HUES64 (cell line): ENCODE data around the gene FAM107A.

Source experiments
- H3K27ac ChIP-seq: 2 replicates; pipeline ENCODE4 v1.7.0; 2013; ENCODE audit warnings: low read depth, low read length, inconsistent platforms
- H3K27me3 ChIP-seq: 2 replicates; pipeline ENCODE4 v1.6.1; 2013; ENCODE audit warnings: mild to moderate bottlenecking, low read length; ENCODE audit not compliant: insufficient read depth
- H3K36me3 ChIP-seq: 2 replicates; pipeline ENCODE4 v1.6.1; 2013; ENCODE audit warnings: mild to moderate bottlenecking, low read length; ENCODE audit not compliant: insufficient read depth
- H3K4me1 ChIP-seq: 2 replicates; pipeline ENCODE4 v1.6.1; 2013; ENCODE audit warnings: mild to moderate bottlenecking, low read length, moderate library complexity; ENCODE audit not compliant: insufficient read depth
- H3K4me3 ChIP-seq: 2 replicates; pipeline ENCODE4 v1.5.1; 2013; ENCODE audit warnings: mild to moderate bottlenecking, low read length, moderate library complexity
- H3K9ac ChIP-seq: 2 replicates; pipeline ENCODE4 v1.6.1; 2013; ENCODE audit warnings: mild to moderate bottlenecking, low read depth, low read length
- H3K9me3 ChIP-seq: 2 replicates; pipeline ENCODE4 v1.6.1; 2013; ENCODE audit warnings: low read depth, low read length; ENCODE audit not compliant: insufficient read depth
- WGBS: fragments of 150-250, 120-280 bp; methylation state at CpG from one replicate; pipeline ENCODE4 v1.1.7; 2013; ENCODE audit warnings: missing lambda C conversion rate; 5-methylcytosine and 5-hydroxymethylcytosine counted together

Gene FAM107A

DNA sequence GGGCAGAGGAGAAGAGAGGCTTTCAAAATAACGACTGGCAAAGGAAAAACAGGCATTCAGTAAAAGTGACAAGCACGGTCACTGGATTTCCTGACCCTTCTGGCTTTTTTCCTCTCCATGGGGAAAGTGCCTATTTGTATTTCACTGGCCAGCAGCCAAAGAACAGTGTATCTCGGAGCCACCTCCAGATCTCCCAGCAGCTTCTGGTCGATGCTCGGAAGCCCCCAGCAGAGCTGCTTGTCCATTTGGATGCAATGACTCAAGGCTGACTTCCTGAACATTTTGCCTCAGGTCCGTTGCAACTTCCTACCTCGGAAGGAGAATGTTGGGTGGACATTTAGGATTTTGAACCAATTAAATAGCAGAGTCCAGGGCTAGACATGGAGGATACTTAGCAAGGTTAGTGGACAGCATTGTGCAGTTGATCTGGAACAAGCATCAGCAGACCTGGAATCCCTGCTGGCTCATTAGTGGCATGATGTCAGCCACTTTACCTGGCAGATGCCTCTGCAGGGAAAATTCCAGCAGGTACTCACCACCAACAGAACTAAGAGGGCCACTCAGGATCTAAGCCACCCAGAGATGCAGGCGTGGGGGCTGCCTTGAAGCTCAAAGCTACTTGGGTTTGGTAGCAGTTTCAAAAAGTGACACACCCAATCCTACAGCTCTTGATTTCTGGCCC, 1.1 kb downstream of the FAM107A start:
- no peak overlapping the region for H3K9ac ChIP-seq
- H3K27me3 ChIP-seq, result no peaks in the 10 kb centered on the region
- 0 out of 2 replicates have a peak, but pooled peaks cover 3% of the 10 kb centered on the region for H3K9me3 ChIP-seq
- peaks cover 15% of the 10 kb centered on the region for H3K4me1 ChIP-seq
- WGBS, result 78% methylated on average over 8 of the region's 8 CpGs
- no peak overlapping the region for H3K27ac ChIP-seq
- H3K36me3 ChIP-seq, result no peaks in the 10 kb centered on the region
- no peak overlapping the region for H3K4me3 ChIP-seq

DNA sequence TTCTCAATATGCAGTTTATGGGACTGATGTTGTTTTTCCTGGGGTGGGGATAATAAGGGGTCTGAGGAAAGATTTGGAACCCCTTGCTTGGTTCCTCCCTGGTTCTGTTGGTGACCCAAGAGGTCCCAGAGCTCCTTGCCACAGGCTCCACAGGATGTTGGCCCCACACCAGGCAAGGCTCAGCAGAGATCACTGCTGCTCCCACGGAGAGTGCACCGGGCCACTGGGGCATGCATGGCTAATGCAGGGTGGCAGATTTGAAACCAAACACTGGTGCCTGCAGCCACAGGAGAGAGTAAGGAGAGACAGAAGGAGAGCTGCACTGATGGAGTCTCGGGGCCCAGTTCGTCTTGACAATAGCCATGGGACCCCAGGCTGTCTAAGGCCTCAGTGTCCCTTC, 2.5 kb downstream of the FAM107A start:
- H3K36me3 ChIP-seq, result no peaks in the 10 kb centered on the region
- no peaks in the 10 kb centered on the region for H3K27me3 ChIP-seq
- 89% methylated on average over 4 of the region's 4 CpGs for WGBS

DNA sequence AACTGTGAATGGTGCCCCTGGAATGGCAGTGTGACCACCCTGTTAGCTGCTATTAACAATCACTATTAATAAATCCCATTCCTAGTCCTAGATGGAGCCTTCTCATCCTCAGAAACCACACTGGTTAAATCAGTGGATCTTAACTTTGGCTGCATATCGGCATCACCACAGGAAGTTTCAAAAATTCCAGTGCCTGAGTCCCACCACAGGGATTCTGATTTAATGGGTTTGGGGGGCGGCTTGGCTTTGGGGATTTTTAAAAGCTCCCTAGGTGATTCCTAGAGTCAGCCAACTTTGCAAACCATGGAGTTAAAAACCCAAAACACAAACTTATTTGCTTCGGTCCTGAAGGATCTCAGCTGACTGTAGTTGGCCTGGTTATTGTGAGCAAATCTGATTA, 3.1 kb downstream of the FAM107A start:
- Histone ChIP-seq H3K36me3 (no peaks in the 10 kb centered on the region), H3K9me3 (0 out of 2 replicates have a peak, but pooled peaks cover 3% of the 10 kb centered on the region), H3K27ac (no peak overlapping the region), H3K27me3 (no peaks in the 10 kb centered on the region), H3K4me1 (peaks cover 7% of the 10 kb centered on the region; the same call in 1 of the 2 replicates), H3K4me3 (no peak overlapping the region), H3K9ac (no peak overlapping the region)
- 89% methylated on average over 3 of the region's 3 CpGs for WGBS

More for the DNA sequence above, 2.5 kb downstream of the FAM107A start:
- Histone ChIP-seq H3K4me3 (no peak overlapping the region), H3K4me1 (peaks cover 7% of the 10 kb centered on the region; the same call in 1 of the 2 replicates), H3K9me3 (0 out of 2 replicates have a peak, but pooled peaks cover 3% of the 10 kb centered on the region), H3K27ac (no peak overlapping the region), H3K9ac (no peak overlapping the region)

DNA sequence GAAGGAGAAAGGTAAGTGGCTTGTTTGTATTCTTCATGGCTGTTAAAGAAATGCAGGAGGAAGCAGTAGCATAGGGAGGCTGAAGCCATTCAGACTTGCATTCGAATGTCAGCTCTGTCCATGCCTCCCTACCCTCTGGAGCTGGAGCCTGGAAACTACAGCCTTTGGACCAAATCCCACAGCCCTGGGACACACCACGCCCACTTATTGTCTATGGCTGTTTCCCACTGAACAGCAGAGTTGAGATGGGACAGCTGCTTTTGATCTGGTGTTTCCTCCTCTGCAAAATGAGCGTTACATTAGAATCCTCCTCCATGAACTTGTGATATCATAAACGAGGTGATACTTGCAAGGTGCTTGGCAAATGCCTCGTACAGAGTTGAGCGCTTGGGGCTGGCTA, 3.6 kb downstream of the FAM107A start:
- Histone ChIP-seq H3K4me3 (no peak overlapping the region), H3K9ac (no peak overlapping the region), H3K36me3 (no peaks in the 10 kb centered on the region), H3K27ac (no peak overlapping the region), H3K27me3 (no peaks in the 10 kb centered on the region), H3K4me1 (peaks cover 7% of the 10 kb centered on the region; the same call in 1 of the 2 replicates), H3K9me3 (0 out of 2 replicates have a peak, but pooled peaks cover 3% of the 10 kb centered on the region)
- WGBS, result 86% methylated on average over 6 of the region's 6 CpGs

DNA sequence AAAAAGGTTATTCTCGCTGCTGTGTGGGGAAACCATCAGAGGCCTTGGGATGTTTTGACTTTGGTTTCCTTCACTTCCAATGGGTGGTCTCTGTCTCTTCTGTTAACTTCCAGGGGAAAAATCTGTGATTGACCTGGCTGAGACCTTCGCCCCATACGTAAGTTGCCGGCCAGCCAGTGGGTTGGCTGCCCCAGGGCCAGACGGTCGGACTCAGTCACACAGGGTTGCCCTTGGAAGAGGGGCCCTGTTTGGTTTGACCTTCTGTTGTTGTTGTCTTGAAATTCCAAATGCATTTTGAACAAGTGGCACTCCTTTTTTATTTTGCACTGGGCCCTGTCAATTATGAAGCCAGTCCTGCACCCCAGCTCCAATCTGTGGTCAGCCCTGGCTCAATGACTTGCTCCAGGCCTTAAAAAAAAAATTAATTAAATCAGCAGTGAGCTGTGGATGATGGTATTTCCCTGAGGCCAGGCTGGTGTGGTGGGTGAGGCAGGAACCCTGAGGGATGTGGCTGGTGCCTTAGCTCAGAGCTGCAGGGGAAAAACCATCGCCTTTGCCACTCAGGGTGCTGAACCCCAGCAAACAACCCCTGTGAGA, 4.5 kb downstream of the FAM107A start:
- WGBS, result 94% methylated on average over 7 of the region's 7 CpGs

DNA sequence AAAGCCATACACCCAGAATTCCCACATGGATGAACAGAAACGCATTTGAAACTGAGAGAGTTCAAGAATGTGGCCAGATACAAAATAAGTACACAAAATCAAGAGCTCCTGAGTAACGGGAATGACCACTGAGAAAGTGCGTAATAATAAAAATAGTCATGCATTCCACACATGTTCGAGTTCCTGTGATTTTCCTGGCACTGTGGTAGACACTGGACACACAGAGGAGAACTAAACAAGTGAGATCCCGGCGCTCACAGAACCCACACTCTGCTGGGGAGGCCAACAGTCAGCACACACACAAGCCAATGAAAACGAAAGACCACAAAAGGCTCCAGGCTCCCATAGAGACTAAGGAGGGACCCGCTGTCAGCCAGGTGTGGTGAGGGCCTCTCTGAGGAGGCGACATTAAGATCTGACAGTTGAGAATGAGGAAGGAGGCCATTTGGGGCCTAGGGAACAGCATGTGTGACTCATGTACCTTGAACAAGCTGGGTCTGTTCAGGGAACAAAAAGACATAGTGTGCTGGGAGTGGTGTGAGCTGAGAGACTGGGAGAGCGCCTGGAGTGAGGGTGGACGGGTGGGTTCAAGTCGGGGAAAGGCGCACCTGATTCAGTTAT, 5.1 kb downstream of the FAM107A start:
- H3K4me3 ChIP-seq, result no peak overlapping the region
- H3K36me3 ChIP-seq, result no peaks in the 10 kb centered on the region
- no peak overlapping the region for H3K27ac ChIP-seq
- H3K9ac ChIP-seq, result no peak overlapping the region
- no peaks in the 10 kb centered on the region for H3K4me1 ChIP-seq
- H3K9me3 ChIP-seq, result 0 out of 2 replicates have a peak, but pooled peaks cover 3% of the 10 kb centered on the region
- WGBS, result 91% methylated on average over 13 of the region's 13 CpGs
- H3K27me3 ChIP-seq, result no peaks in the 10 kb centered on the region

More for the DNA sequence above, 4.5 kb downstream of the FAM107A start:
- no peak overlapping the region for H3K27ac ChIP-seq
- H3K9me3 ChIP-seq, result 0 out of 2 replicates have a peak, but pooled peaks cover 3% of the 10 kb centered on the region
- H3K9ac ChIP-seq, result no peak overlapping the region
- H3K36me3 ChIP-seq, result no peaks in the 10 kb centered on the region
- H3K4me3 ChIP-seq, result no peak overlapping the region
- H3K27me3 ChIP-seq, result no peaks in the 10 kb centered on the region
- H3K4me1 ChIP-seq, result peaks cover 5% of the 10 kb centered on the region; the same call in 1 of the 2 replicates

DNA sequence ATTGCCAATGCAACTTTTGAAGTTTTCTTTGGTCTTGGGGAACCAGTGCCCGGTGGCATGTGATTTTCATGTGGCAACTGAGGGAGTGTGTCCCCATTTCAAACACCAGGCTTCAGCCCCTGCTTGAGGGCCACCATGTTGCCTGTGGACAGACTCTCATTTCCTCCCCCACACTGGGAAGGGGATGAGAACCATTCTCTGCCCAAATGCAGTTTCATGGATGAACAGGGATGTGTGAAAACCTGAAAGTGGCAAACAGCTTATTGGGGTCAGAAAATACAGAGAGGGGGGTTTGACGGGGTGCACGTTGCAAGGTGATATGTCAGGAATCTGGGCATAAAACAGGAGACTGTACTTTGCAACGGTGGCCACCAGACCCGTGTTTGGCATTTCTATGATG, 6.3 kb downstream of the FAM107A start:
- WGBS, result 92% methylated on average over 5 of the region's 5 CpGs
- Histone ChIP-seq H3K4me3 (no peak overlapping the region), H3K27ac (no peak overlapping the region), H3K9ac (no peak overlapping the region), H3K27me3 (no peaks in the 10 kb centered on the region), H3K9me3 (0 out of 2 replicates have a peak, but pooled peaks cover 3% of the 10 kb centered on the region), H3K4me1 (peaks cover 7% of the 10 kb centered on the region; the same call in 1 of the 2 replicates), H3K36me3 (no peaks in the 10 kb centered on the region)

DNA sequence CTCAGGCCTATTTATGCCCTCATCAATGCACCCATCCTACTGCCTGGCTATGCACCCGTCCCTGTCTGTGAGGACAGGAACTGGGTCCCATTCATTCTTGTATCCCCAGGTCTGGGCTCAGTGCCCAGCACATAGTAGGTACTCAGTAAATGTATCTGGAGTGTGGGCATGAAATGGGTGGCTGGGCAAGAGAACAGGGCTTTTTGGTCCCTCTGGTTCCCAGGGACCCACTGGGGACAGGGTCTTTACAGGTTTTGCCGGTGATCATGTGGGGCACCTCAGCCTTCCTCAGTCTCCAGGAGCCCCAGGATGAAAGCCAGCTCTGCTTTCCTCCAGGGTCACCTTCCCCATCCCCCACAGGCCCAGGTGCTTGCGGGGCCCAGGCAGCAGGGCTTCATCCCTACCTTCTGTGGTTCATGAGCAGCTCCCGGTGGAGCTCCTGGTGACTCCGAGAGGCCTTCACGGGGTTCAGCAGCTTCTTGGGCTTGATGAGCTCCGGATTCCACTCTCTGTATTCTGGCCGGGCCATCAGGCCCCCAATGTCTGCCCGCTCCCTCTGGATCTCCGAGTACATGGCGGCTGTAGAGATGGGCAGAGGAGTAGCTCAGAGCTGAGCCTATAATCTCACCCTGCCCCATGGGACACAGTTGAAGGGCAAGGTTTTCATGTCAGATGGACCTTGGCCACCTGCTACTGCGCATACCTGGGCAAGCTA, 7.7 kb downstream of the FAM107A start:
- Histone ChIP-seq H3K36me3 (no peaks in the 10 kb centered on the region), H3K27me3 (no peaks in the 10 kb centered on the region), H3K9ac (no peak overlapping the region), H3K9me3 (0 out of 2 replicates have a peak, but pooled peaks cover 3% of the 10 kb centered on the region), H3K27ac (no peak overlapping the region), H3K4me3 (no peak overlapping the region), H3K4me1 (peaks cover 15% of the 10 kb centered on the region)
- WGBS, result 93% methylated on average over 12 of the region's 12 CpGs

DNA sequence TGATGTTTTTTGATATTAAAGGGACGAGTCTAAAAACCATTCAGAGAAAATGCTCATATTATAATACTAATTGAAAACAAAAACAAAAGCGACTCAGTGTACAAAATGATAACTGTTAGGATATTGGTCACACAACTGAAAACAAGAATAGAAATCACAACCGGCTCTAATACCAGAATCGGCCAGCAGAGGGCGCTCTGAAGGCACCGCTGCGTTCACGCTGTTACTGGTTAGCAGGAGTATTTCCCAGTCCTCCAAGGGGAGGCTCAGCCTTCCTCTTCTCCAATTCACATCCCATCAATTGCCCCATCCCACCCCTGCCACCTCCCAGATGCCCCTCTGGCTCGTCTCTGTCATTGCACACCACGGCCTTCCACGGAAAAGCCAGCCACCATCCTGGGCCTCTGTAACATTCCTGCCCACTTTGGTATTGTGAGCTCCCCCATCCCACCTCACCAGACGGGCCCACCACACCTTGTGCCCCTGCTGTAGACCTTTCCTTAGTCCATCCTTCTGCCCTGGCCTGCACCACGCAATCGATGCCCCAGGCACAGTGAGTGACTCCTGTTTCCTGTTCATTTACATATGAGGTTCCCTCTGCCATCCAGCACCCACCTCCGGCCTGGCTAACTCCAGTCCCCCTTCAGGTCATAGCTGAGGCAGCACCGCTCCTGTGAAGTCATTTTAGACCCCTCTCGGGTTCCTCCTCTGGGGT, 8.5 kb downstream of the FAM107A start:
- Histone ChIP-seq H3K27me3 (no peaks in the 10 kb centered on the region), H3K9me3 (0 out of 2 replicates have a peak, but pooled peaks cover 3% of the 10 kb centered on the region), H3K4me1 (peaks cover 15% of the 10 kb centered on the region), H3K4me3 (no peak overlapping the region), H3K36me3 (no peaks in the 10 kb centered on the region), H3K9ac (no peak overlapping the region), H3K27ac (no peak overlapping the region)
- WGBS, result 35% methylated on average over 16 of the region's 17 CpGs

DNA sequence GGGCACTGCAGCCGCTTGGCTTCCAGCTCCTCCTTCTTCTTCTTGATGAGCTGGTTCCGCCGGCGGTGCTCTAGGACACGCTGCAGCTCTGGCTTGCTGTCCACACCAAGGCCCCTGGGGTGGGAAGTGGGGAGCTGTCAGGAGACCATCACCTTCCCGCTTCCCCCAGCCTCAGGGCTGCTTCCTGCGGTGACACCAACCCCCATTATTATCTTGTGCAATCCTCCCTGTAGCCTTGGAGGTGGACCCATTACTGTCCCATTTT, 10.0 kb downstream of the FAM107A start:
- Histone ChIP-seq H3K36me3 (no peaks in the 10 kb centered on the region), H3K4me3 (no peak overlapping the region), H3K4me1 (peaks cover 15% of the 10 kb centered on the region), H3K27me3 (no peaks in the 10 kb centered on the region), H3K9ac (no peak overlapping the region), H3K27ac (no peak overlapping the region), H3K9me3 (0 out of 2 replicates have a peak, but pooled peaks cover 3% of the 10 kb centered on the region)
- 85% methylated on average over 7 of the region's 7 CpGs for WGBS
